K562 (cell line): ENCODE results near the gene HACD1. TPM values are rescaled to one million over a fixed set of nuclear protein-coding genes. Genes with fewer than 3 reads are reported as not detected.

ENCODE experiments used
- CTCF ChIP-seq, 3 experiments: IDR thresholded peaks in 2 of 3; conservative IDR thresholded peaks in 1 of 3; 2 replicates each; pipeline ENCODE4 v1.5.1; 2011 to 2012; ENCODE audit warnings: low read length in 3 of 3, mild to moderate bottlenecking in 3 of 3, control low read depth in 2 of 3, improper control_type of control experiment in 1 of 3, inconsistent platforms in 1 of 3, low read depth in 1 of 3, mixed read lengths in 1 of 3, moderate library complexity in 1 of 3; ENCODE audit not compliant: insufficient read depth in 2 of 3
- EGR1 ChIP-seq: fragments of 450-650 bp; conservative IDR thresholded peaks from 2 replicates; pipeline ENCODE4 v1.6.1; 2017; ENCODE audit warnings: mild to moderate bottlenecking
- ETS1 ChIP-seq: conservative IDR thresholded peaks from 2 replicates; pipeline ENCODE4 v1.6.1; 2011; ENCODE audit warnings: low read depth, mild to moderate bottlenecking, low read length; ENCODE audit not compliant: control insufficient read depth
- FOXM1 ChIP-seq, 2 experiments: fragments of 450-650 bp in 1 of 2; sonication (generic) in 1 of 2; formaldehyde crosslinking in 1 of 2; IDR thresholded peaks; 2 replicates each; pipeline versions ENCODE4 v1.6.1 to v1.9.0; 2017 to 2022; ENCODE audit warnings: low read depth in 2 of 2, mild to moderate bottlenecking in 2 of 2, missing genetic modification reagents in 1 of 2, moderate library complexity in 1 of 2
- GATA2 ChIP-seq: sonication (generic); formaldehyde crosslinking; IDR thresholded peaks from 2 replicates; pipeline ENCODE4 v1.4.0; 2020; ENCODE audit warnings: mild to moderate bottlenecking, missing genetic modification reagents
- JUND ChIP-seq, 2 experiments: IDR thresholded peaks; 2 replicates in 1 of 2; 3 replicates in 1 of 2; pipeline ENCODE4 v1.6.1; 2011; ENCODE audit warnings: borderline replicate concordance in 2 of 2, low read depth in 2 of 2, low read length in 2 of 2, improper control_type of control experiment in 1 of 2, missing biosample characterization in 1 of 2, missing genetic modification characterization in 1 of 2, missing genetic modification reagents in 1 of 2
- KDM5B ChIP-seq: fragments of 200-600 bp; sonication (generic); IDR thresholded peaks from 2 replicates; pipeline ENCODE4 v1.6.1; 2012; ENCODE audit warnings: low read depth, mild to moderate bottlenecking, moderate library complexity, low read length, control low read depth, inconsistent platforms; ENCODE audit not compliant: insufficient replicate concordance
- NCOA4 ChIP-seq: fragments of 450-650 bp; IDR thresholded peaks from 2 replicates; pipeline ENCODE4 v1.6.1; 2018; ENCODE audit warnings: mild to moderate bottlenecking; ENCODE audit not compliant: partially characterized antibody
- NR3C1 ChIP-seq: sonication (generic); formaldehyde crosslinking; IDR thresholded peaks from 2 replicates; pipeline ENCODE4 v1.8.1; 2022; ENCODE audit warnings: missing genetic modification reagents
- PHF8 ChIP-seq: fragments of 200-600 bp; sonication (generic); IDR thresholded peaks from 2 replicates; pipeline ENCODE4 v1.6.1; 2012; ENCODE audit warnings: mixed run types, mild to moderate bottlenecking, inconsistent platforms, low read length, moderate library complexity, borderline replicate concordance
- POLR2H ChIP-seq: IDR thresholded peaks from 2 replicates; pipeline ENCODE4 v1.6.1; 2016; ENCODE audit warnings: missing genetic modification characterization, low read depth, mild to moderate bottlenecking, control low read depth, missing compliant biosample characterization, moderate library complexity
- RBBP5 ChIP-seq: fragments of 200-600 bp; sonication (generic); IDR thresholded peaks from 2 replicates; pipeline ENCODE4 v1.6.1; 2012; ENCODE audit warnings: borderline replicate concordance, mild to moderate bottlenecking, low read length, control low read depth, inconsistent platforms; ENCODE audit not compliant: insufficient read depth, poor library complexity, severe bottlenecking
- UBTF ChIP-seq, 2 experiments: IDR thresholded peaks; 2 replicates each; pipeline ENCODE4 v1.6.1; 2012; ENCODE audit warnings: improper control_type of control experiment in 2 of 2, low read depth in 2 of 2, low read length in 2 of 2, borderline replicate concordance in 1 of 2
- VEZF1 ChIP-seq: fragments of 200-800 bp; sonication (Bioruptor generic); IDR thresholded peaks from 2 replicates; pipeline ENCODE4 v1.6.1; 2017; ENCODE audit warnings: missing genetic modification characterization, missing compliant biosample characterization
- ZBTB7A ChIP-seq: IDR thresholded peaks from 2 replicates; pipeline ENCODE4 v1.6.1; 2011; ENCODE audit warnings: low read depth, mild to moderate bottlenecking, low read length, moderate library complexity, borderline replicate concordance; ENCODE audit not compliant: control insufficient read depth
- polyA plus RNA-seq, 8 experiments: library from polyadenylated mRNA; depleted of rRNA in 4 of 8; stranded (reverse) in 5 of 8; unstranded in 3 of 8; fragments of >200 nt; fragmentation: Nextera tagmentation in 2 of 8; fragmentation: Illumina TruSeq in 1 of 8; extraction: Ambion mirVana in 2 of 8; extraction: Trizol in 1 of 8; gene quantifications; 2 replicates each; pipeline versions ENCODE4 v1.2.1 to v1.2.3, GENCODE V29; 2011 to 2014; ENCODE audit warnings: inconsistent platforms in 1 of 8, missing spikeins in 1 of 8
- total RNA-seq, 7 experiments: library from RNA; depleted of rRNA in 6 of 7; stranded (reverse); fragments of >200 nt in 6 of 7; fragmentation: Illumina TruSeq in 2 of 7; extraction: Trizol in 2 of 7; gene quantifications; 2 replicates each; pipeline versions ENCODE4 v1.2.1 to v1.2.3, GENCODE V29; 2011 to 2021; ENCODE audit warnings: low replicate concordance in 1 of 7

Gene HACD1
- total and polyA plus RNA-seq, 9 of the 15 experiments (the other 6 are each of a cell fraction or from before 2014, with no cell fraction given), result 0.99 to 4.5 (median 2.4) TPM

- TF ChIP-seq POLR2H (tag) (no peak), UBTF (IDR thresholded peaks at IDR 0.05; ENCODE audit: borderline replicate concordance in 1 of 2, low read depth in 2 of 2, low read length in 2 of 2) (peak in 1 of 2 experiments; percentile 71; a peak in 2 of 4 replicates), JUND (IDR thresholded peaks at IDR 0.05; ENCODE audit: borderline replicate concordance, low read depth, low read length) (no peak), JUND (tag; IDR thresholded peaks at IDR 0.05; ENCODE audit: borderline replicate concordance, low read depth, low read length) (no peak), EGR1 (peak; percentile 52), ZBTB7A (peak; percentile 73; the same call in 1 of the 2 replicates), NCOA4 (no peak), ETS1 (peak; percentile 39; the same call in 1 of the 2 replicates), GATA2 (CRISPR knock-in tag) (no peak), CTCF (IDR thresholded peaks at IDR 0.05 in 2 of 3, conservative IDR thresholded peaks at IDR 0.05 in 1 of 3; ENCODE audit: insufficient read depth in 2 of 3, low read depth in 1 of 3, low read length in 3 of 3) (peak in 2 of 3 experiments; percentile 2 to 31; a peak in 2 of 6 replicates), PHF8 (peak; percentile 37; the same call in 1 of the 2 replicates), NR3C1 (CRISPR knock-in tag) (no peak), KDM5B (peak; percentile 29), VEZF1 (peak; percentile 49), FOXM1 (IDR thresholded peaks at IDR 0.05; ENCODE audit: low read depth) (no peak), FOXM1 (CRISPR knock-in tag; IDR thresholded peaks at IDR 0.05; ENCODE audit: low read depth) (no peak), RBBP5 (peak; percentile 68)
Measured at GRCh38 chr10:17617031-17617911, at the start of gene HACD1 (continued).
